HEK293T (cell line): ENCODE data around the gene SLC8A1.

Source experiments
- CTCF ChIA-PET: fragments of 350-600 bp; formaldehyde crosslinking; extraction: SDS; loops from one replicate; lab custom pipeline; 2021; ENCODE audit warnings: antibody characterized with exemption, inconsistent platforms; lab: Yijun Ruan, JAX
- POLR2A ChIA-PET: fragments of 350-600 bp; formaldehyde crosslinking; extraction: SDS; loops from one replicate; lab custom pipeline; 2020; ENCODE audit warnings: antibody characterized with exemption, inconsistent platforms; lab: Yijun Ruan, JAX
- DNase-seq: peaks from one replicate; pipeline ENCODE4 v3.0.0; 2012; ENCODE audit warnings: mixed read lengths; ENCODE audit errors: extremely low spot score
- ARNT ChIP-seq: fragments of 450-650 bp; IDR thresholded peaks from 2 replicates; pipeline ENCODE4 v1.6.1; 2017; ENCODE audit warnings: mild to moderate bottlenecking
- BHLHE40 ChIP-seq: fragments of 450-650 bp; IDR thresholded peaks from 2 replicates; pipeline ENCODE4 v1.6.1; 2016; ENCODE audit warnings: mild to moderate bottlenecking, moderate library complexity, borderline replicate concordance
- CTBP1 ChIP-seq: fragments of 450-650 bp; IDR thresholded peaks from 2 replicates; pipeline ENCODE4 v1.6.1; 2016; ENCODE audit warnings: borderline replicate concordance
- ELF4 ChIP-seq: fragments of 450-650 bp; IDR thresholded peaks from 2 replicates; pipeline ENCODE4 v1.6.1; 2017; ENCODE audit warnings: antibody characterized with exemption
- FOXA1 ChIP-seq: fragments of 450-650 bp; IDR thresholded peaks from 2 replicates; pipeline ENCODE4 v1.6.1; 2016; ENCODE audit warnings: mild to moderate bottlenecking
- FOXK2 ChIP-seq: fragments of 450-650 bp; IDR thresholded peaks from 2 replicates; pipeline ENCODE4 v1.6.1; 2016; ENCODE audit warnings: mild to moderate bottlenecking
- FOXM1 ChIP-seq: fragments of 450-650 bp; IDR thresholded peaks from 2 replicates; pipeline ENCODE4 v1.6.1; 2017; ENCODE audit warnings: mild to moderate bottlenecking, borderline replicate concordance
- HDGF ChIP-seq: fragments of 450-650 bp; IDR thresholded peaks from 2 replicates; pipeline ENCODE4 v1.6.1; 2017; ENCODE audit warnings: antibody characterized with exemption, borderline replicate concordance
- L3MBTL2 ChIP-seq: fragments of 450-650 bp; conservative IDR thresholded peaks from 2 replicates; pipeline ENCODE4 v1.6.1; 2016; ENCODE audit warnings: mild to moderate bottlenecking
- LEF1 ChIP-seq: fragments of 450-650 bp; IDR thresholded peaks from 2 replicates; pipeline ENCODE4 v1.6.1; 2017; ENCODE audit warnings: mild to moderate bottlenecking, borderline replicate concordance
- NFRKB ChIP-seq: fragments of 450-650 bp; IDR thresholded peaks from 2 replicates; pipeline ENCODE4 v1.6.1; 2016; ENCODE audit warnings: mild to moderate bottlenecking, moderate library complexity
- SP1 ChIP-seq: fragments of 450-650 bp; IDR thresholded peaks from 2 replicates; pipeline ENCODE4 v1.6.1; 2017
- SUZ12 ChIP-seq: fragments of 450-650 bp; IDR thresholded peaks from 2 replicates; pipeline ENCODE4 v1.6.1; 2016; ENCODE audit warnings: mild to moderate bottlenecking
- TARDBP ChIP-seq: fragments of 450-650 bp; IDR thresholded peaks from 2 replicates; pipeline ENCODE4 v1.6.1; 2016
- ZNF384 ChIP-seq: fragments of 450-650 bp; IDR thresholded peaks from 2 replicates; pipeline ENCODE4 v1.6.1; 2016
- TF ChIP-seq, protein P1 (sequence below): fragments of 450-650 bp; IDR thresholded peaks from 2 replicates; pipeline ENCODE4 v1.6.1; 2016

Gene SLC8A1

DNA sequence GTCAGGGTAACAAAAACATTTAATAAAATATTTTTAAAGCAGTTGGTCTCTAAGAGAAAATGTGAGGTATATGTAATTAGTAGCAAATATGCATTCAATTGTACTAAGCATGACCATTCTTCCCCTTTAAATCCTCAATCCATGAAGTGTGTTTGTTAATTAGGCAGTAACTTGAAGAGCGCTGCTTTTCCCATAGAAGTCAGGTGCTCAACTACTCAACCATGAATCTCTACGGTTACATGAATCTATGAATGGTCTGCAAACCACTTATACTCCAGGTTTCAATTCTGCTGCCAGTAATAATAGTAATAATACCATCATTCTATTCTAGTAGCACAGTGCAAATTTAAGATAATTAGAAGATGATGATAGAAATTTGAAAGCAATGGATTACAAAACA, 55.8 kb downstream of the SLC8A1 start:
- ChIA-PET POLR2A (no interaction called here), CTCF (no interaction called here)
- TF ChIP-seq HDGF = no peak
- TF ChIP-seq, protein P1, sequence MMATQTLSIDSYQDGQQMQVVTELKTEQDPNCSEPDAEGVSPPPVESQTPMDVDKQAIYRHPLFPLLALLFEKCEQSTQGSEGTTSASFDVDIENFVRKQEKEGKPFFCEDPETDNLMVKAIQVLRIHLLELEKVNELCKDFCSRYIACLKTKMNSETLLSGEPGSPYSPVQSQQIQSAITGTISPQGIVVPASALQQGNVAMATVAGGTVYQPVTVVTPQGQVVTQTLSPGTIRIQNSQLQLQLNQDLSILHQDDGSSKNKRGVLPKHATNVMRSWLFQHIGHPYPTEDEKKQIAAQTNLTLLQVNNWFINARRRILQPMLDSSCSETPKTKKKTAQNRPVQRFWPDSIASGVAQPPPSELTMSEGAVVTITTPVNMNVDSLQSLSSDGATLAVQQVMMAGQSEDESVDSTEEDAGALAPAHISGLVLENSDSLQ = no peak
- TF ChIP-seq BHLHE40 = no peak
- TF ChIP-seq CTBP1 = no peak
- no peak for TF ChIP-seq SUZ12
- TF ChIP-seq NFRKB = no peak
- no peak for TF ChIP-seq FOXA1
- no peak for TF ChIP-seq LEF1
- no peak for TF ChIP-seq FOXK2
- TF ChIP-seq L3MBTL2 = no peak
- no peak for TF ChIP-seq TARDBP
- TF ChIP-seq ELF4 = no peak
- no peak for TF ChIP-seq SP1
- TF ChIP-seq FOXM1 = no peak
- TF ChIP-seq ZNF384 = no peak
- no peak for TF ChIP-seq ARNT
- no peak for DNase-seq

GRCh38 chr2:40395169-40396073, 56.5 kb downstream of the SLC8A1 start:
- no peak for TF ChIP-seq NFRKB
- TF ChIP-seq SUZ12 = no peak
- CTCF ChIA-PET = no interaction called here
- DNase-seq = no peak
- POLR2A ChIA-PET = no interaction called here

- TF ChIP-seq FOXK2 = no peak
- TF ChIP-seq L3MBTL2 = no peak
- TF ChIP-seq, protein P1 = no peak
- TF ChIP-seq ZNF384 = no peak
- no peak for TF ChIP-seq SP1
- no peak for TF ChIP-seq SUZ12
- TF ChIP-seq BHLHE40 = no peak
- TF ChIP-seq TARDBP = no peak
- no peak for TF ChIP-seq ARNT
- no peak for DNase-seq
- ChIA-PET POLR2A (no interaction called here), CTCF (no interaction called here)
These were observed 57.3 kb downstream of the SLC8A1 start for GRCh38 chr2:40394597-40394996.

DNA sequence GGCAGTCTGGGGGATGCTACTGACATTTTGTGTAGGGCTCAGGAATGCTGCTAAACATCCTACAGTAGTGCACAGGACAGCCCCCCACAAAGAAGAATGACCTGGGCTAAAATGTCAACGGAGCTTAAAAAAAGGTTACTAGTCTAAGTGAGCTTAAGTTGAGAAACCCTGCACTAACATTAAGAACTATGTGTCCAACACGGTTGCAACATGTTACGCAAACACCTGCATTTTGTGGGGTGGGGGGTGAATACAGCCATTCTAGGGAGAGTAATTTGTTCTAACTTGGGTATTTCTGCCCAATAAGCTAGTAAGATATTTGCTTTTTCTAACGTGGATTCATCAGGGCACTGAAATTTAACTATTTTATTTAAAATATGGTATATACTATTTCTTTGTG, 57.9 kb downstream of the SLC8A1 start:
- POLR2A ChIA-PET = no interaction called here
- DNase-seq = no peak
- CTCF ChIA-PET = no interaction called here

GRCh38 chr2:40388161-40388560, 63.7 kb downstream of the SLC8A1 start:
- DNase-seq = no peak
- CTCF ChIA-PET = no interaction called here
- TF ChIP-seq, protein P1 = 0 out of 2 replicates have a peak, but pooled peaks have one; percentile 12
- no peak for TF ChIP-seq TARDBP
- POLR2A ChIA-PET = no interaction called here

More for the DNA sequence above, 57.9 kb downstream of the SLC8A1 start:
- TF ChIP-seq FOXM1 (no peak), ARNT (no peak), CTBP1 (no peak), NFRKB (no peak), BHLHE40 (no peak), FOXA1 (no peak), SUZ12 (no peak), LEF1 (no peak), FOXK2 (no peak), L3MBTL2 (no peak), TARDBP (no peak)
- TF ChIP-seq, protein P1 = no peak

DNA sequence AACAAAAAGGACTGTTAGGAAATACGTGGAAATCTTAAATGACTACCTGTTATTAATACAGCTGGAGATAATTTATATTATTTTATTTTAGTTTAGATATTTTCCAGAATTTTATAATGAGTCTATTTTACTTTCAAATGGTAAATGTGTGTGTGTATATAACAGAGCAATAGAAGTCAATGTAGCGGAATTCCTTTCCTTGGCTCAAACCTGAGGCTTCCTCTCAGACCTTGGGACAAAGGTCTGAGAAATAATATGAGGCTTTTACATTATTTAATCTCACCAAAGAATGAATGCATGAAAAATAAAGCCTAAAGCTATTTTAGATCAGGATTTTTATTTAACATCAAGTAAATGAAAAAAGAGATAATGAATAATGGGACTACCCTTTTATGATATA, 65.7 kb downstream of the SLC8A1 start:
- no peak for TF ChIP-seq ELF4
- TF ChIP-seq LEF1 = no peak
- TF ChIP-seq BHLHE40 = no peak
- no peak for TF ChIP-seq HDGF
- no peak for TF ChIP-seq NFRKB
- no peak for TF ChIP-seq ZNF384
- TF ChIP-seq FOXM1 = no peak
- TF ChIP-seq TARDBP = no peak
- TF ChIP-seq SUZ12 = no peak
- TF ChIP-seq ARNT = no peak
- TF ChIP-seq, protein P1 = no peak
- no peak for TF ChIP-seq CTBP1
- TF ChIP-seq FOXA1 = no peak
- no peak for TF ChIP-seq FOXK2
- no peak for TF ChIP-seq L3MBTL2
- TF ChIP-seq SP1 = no peak
- CTCF ChIA-PET = no interaction called here
- POLR2A ChIA-PET = no interaction called here
- no peak for DNase-seq
